Natural killer cell (primary cell): ENCODE measurements around the gene VSIG10L2. TPM values are rescaled to one million over a fixed set of nuclear protein-coding genes. Genes with fewer than 3 reads are reported as not detected.

Experiments
- ATAC-seq, 3 donors: fragments of 150-1000 bp in 2 of 3; fragments of 200-7000 bp in 1 of 3; cut with Tn5 transposase; 1 replicate in 1 of 3; 2 replicates in 2 of 3; pipeline ENCODE4 v1.10.0; 2021; ENCODE audit warnings: mild to moderate bottlenecking in 2 of 3, moderate library complexity in 2 of 3
- DNase-seq, 2 donors: peaks; one replicate each; pipeline versions ENCODE4 v3.0.0 to v3.0.0-alpha.2; 2013 to 2021; ENCODE audit warnings: mixed read lengths in 1 of 2
- H3K27ac ChIP-seq: one replicate; pipeline ENCODE4 v1.5.1; 2013; ENCODE audit warnings: mild to moderate bottlenecking, low read length
- H3K27me3 ChIP-seq: one replicate; pipeline ENCODE4 v1.6.1; 2013; ENCODE audit warnings: low read length; ENCODE audit not compliant: control insufficient read depth, insufficient read depth
- H3K36me3 ChIP-seq: one replicate; pipeline ENCODE4 v1.6.1; 2013; ENCODE audit warnings: low read length; ENCODE audit not compliant: control insufficient read depth, insufficient read depth
- H3K4me1 ChIP-seq: one replicate; pipeline ENCODE4 v1.6.1; 2013; ENCODE audit warnings: low read length; ENCODE audit not compliant: control insufficient read depth, insufficient read depth
- H3K4me3 ChIP-seq: one replicate; pipeline ENCODE4 v1.5.1; 2013; ENCODE audit warnings: low read length
- H3K9me3 ChIP-seq: one replicate; pipeline ENCODE4 v1.6.1; 2013; ENCODE audit warnings: low read length; ENCODE audit not compliant: control insufficient read depth, insufficient read depth
- H3K27ac Mint-ChIP-seq, 2 donors: one replicate each; pipeline ENCODE4 v1.8.0; 2022; ENCODE audit warnings: mild to moderate bottlenecking in 2 of 2, mixed read lengths in 2 of 2, moderate library complexity in 1 of 2
- H3K27me3 Mint-ChIP-seq, 2 donors: one replicate each; pipeline ENCODE4 v1.8.0; 2022; ENCODE audit warnings: low read depth in 2 of 2, mixed read lengths in 2 of 2
- H3K36me3 Mint-ChIP-seq: one replicate; pipeline ENCODE4 v1.8.0; 2022; ENCODE audit warnings: mixed read lengths
- H3K4me1 Mint-ChIP-seq, 2 donors: one replicate each; pipeline ENCODE4 v1.8.0; 2022; ENCODE audit warnings: mixed read lengths in 2 of 2
- H3K4me3 Mint-ChIP-seq: one replicate; pipeline ENCODE4 v1.8.0; 2022; ENCODE audit warnings: mild to moderate bottlenecking, moderate library complexity, mixed read lengths
- H3K9me3 Mint-ChIP-seq, 2 donors: one replicate each; pipeline ENCODE4 v1.8.0; 2022; ENCODE audit warnings: mixed read lengths in 2 of 2
- WGBS: methylation state at CpG from one replicate; pipeline ENCODE4 v1.1.7; 2013; ENCODE audit warnings: missing lambda C conversion rate; ENCODE audit not compliant: insufficient coverage; 5-methylcytosine and 5-hydroxymethylcytosine counted together
- intact Hi-C: fragments of 100-400 bp; cut with micrococcal nuclease; formaldehyde crosslinking; loops from one replicate; pipeline ENCODE4 v1.14.2; 2022
- total RNA-seq, 4 donors: library from RNA; stranded (reverse); fragments of 120-200 nt in 1 of 4; gene quantifications; one replicate each; pipeline versions ENCODE4 v1.2.3 to v1.2.4, GENCODE V29; 2013 to 2022
- TF ChIP-seq, protein P1 (sequence below): fragments of 200-600 bp; IDR thresholded peaks from one replicate; pipeline ENCODE4 v1.8.0; 2022; ENCODE audit warnings: antibody characterized with exemption

The VSIG10L2 gene
- total RNA-seq, 3 donors from 2014 or later (not counting 1 experiment from before 2014, with no cell fraction given): not detected

- Mint-ChIP-seq H3K4me1 (no peaks in the 10 kb centered on the region), H3K36me3 (no peaks in the 10 kb centered on the region), H3K27ac (no peak overlapping the region), H3K9me3 (no peaks in the 10 kb centered on the region), H3K27me3 (peaks cover 3 to 36% of the 10 kb centered on the region in 2 donors), H3K4me3 (no peak overlapping the region)
- Histone ChIP-seq H3K27ac (no peak overlapping the region), H3K36me3 (no peaks in the 10 kb centered on the region), H3K27me3 (no peaks in the 10 kb centered on the region), H3K9me3 (no peaks in the 10 kb centered on the region), H3K4me3 (no peak overlapping the region), H3K4me1 (no peaks in the 10 kb centered on the region)
- intact Hi-C loops: no loop called here
- ATAC-seq: no peak
- WGBS: 69% methylated on average over 4 of the region's 5 CpGs
- TF ChIP-seq, protein P1, sequence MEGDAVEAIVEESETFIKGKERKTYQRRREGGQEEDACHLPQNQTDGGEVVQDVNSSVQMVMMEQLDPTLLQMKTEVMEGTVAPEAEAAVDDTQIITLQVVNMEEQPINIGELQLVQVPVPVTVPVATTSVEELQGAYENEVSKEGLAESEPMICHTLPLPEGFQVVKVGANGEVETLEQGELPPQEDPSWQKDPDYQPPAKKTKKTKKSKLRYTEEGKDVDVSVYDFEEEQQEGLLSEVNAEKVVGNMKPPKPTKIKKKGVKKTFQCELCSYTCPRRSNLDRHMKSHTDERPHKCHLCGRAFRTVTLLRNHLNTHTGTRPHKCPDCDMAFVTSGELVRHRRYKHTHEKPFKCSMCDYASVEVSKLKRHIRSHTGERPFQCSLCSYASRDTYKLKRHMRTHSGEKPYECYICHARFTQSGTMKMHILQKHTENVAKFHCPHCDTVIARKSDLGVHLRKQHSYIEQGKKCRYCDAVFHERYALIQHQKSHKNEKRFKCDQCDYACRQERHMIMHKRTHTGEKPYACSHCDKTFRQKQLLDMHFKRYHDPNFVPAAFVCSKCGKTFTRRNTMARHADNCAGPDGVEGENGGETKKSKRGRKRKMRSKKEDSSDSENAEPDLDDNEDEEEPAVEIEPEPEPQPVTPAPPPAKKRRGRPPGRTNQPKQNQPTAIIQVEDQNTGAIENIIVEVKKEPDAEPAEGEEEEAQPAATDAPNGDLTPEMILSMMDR: no peak
- DNase-seq: no peak
Measured at GRCh38 chr11:125995313-125995712, 49.5 kb downstream of the VSIG10L2 start.

DNA sequence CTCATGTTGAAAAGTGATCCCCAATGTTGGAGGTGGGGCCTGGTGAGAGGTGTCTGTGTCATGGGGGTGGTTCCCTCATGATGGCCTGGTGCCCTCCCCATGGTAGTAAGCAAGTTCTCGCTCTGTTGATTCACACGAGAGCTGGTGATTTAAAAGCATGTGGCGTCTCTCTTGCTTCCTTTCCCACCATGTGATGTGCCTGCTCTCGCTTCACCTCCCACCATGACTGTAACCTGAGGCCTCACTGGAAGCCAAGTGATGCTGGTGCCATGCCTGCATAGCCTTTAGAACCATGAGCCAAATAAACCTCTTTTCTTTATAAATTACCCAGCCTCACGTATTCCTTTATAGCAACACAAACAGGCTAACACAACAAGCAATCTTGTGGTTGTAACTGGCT lies 52.4 kb downstream of the VSIG10L2 start:
- no peak for DNase-seq
- intact Hi-C loops: no loop called here
- H3K27me3 ChIP-seq: no peaks in the 10 kb centered on the region
- TF ChIP-seq, protein P1: no peak
- Mint-ChIP-seq H3K4me1 (no peaks in the 10 kb centered on the region), H3K4me3 (no peak overlapping the region), H3K27ac (no peak overlapping the region), H3K36me3 (no peaks in the 10 kb centered on the region), H3K9me3 (peaks cover 0 to 2% of the 10 kb centered on the region in 2 donors), H3K27me3 (peaks cover 14 to 31% of the 10 kb centered on the region in 2 donors)
- no peak for ATAC-seq
- no peaks in the 10 kb centered on the region for H3K36me3 ChIP-seq
- WGBS: 86% methylated on average over 5 of the region's 5 CpGs
- no peaks in the 10 kb centered on the region for H3K9me3 ChIP-seq
- no peak overlapping the region for H3K4me3 ChIP-seq
- no peaks in the 10 kb centered on the region for H3K4me1 ChIP-seq
- no peak overlapping the region for H3K27ac ChIP-seq

DNA sequence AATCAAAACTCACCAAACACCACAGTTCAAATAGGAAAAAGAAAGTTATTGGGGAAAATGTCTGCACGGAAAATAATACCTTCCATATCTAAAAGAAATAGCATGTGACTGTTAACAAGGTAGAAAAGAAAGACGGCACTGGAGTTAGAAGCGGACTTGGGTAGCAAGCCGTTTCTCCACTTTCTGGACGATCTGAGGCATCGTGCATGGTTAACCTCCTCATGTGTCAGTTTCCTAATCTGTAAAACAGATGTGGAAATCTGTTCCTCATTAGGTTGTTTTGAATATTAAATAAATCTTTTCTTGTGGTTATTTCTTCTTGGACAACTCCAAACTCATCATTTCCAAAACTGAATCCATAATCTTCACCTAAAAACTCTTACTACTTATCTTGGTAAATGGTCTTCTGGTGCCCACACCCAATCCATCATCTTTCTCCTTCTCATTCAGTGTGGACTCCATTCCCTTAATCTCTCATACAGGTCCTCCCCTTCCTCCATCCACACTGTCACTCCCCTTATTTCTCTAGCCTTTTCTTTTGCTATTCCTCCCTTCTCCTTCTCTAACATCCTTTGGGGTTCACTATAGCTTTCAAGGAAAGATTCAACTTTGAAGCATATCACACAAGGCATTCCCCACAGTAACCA lies 53.5 kb downstream of the VSIG10L2 start:
- H3K9me3 ChIP-seq: no peaks in the 10 kb centered on the region
- peaks cover 2% of the 10 kb centered on the region for H3K27me3 ChIP-seq
- peaks cover 11 to 23% of the 10 kb centered on the region in 2 donors for H3K27me3 Mint-ChIP-seq
- TF ChIP-seq, protein P1: no peak
- no peak overlapping the region for H3K4me3 ChIP-seq
- H3K4me1 Mint-ChIP-seq: no peaks in the 10 kb centered on the region
- no peak overlapping the region for H3K4me3 Mint-ChIP-seq
- H3K27ac ChIP-seq: no peak overlapping the region
- ATAC-seq: no peak
- no peak for DNase-seq
- no peaks in the 10 kb centered on the region for H3K36me3 Mint-ChIP-seq
- H3K9me3 Mint-ChIP-seq: peaks cover 0 to 2% of the 10 kb centered on the region in 2 donors
- intact Hi-C loops: no loop called here
- no peaks in the 10 kb centered on the region for H3K4me1 ChIP-seq
- no peak overlapping the region for H3K27ac Mint-ChIP-seq
- H3K36me3 ChIP-seq: no peaks in the 10 kb centered on the region
- WGBS: 98% methylated on average over 5 of the region's 6 CpGs

DNA sequence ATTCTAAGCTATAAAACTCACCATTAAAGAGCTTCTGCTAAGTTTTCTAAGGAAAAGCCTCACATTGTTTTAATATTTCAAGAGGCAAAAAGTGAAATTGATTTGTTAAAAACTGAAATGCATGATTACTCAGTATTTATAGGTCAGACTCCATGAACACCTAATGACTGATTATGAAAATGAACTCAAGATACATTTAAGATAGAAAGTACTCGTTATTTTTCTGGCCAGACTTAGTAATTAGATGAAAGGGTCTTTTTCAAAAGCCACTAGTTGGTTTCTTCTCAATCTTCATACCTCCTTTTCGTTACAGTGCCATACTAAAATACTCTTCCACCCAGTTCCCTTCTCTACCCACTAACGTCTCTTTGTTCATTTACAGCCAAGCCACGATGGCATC lies 56.3 kb downstream of the VSIG10L2 start:
- no peak overlapping the region for H3K27ac ChIP-seq
- H3K27me3 ChIP-seq: peaks cover 2% of the 10 kb centered on the region
- H3K4me3 Mint-ChIP-seq: no peak overlapping the region
- no peaks in the 10 kb centered on the region for H3K4me1 Mint-ChIP-seq
- H3K9me3 ChIP-seq: no peaks in the 10 kb centered on the region
- H3K4me1 ChIP-seq: no peaks in the 10 kb centered on the region
- 76% methylated on average over 3 of the region's 4 CpGs for WGBS
- no peak for DNase-seq
- H3K27me3 Mint-ChIP-seq: peaks cover 11 to 30% of the 10 kb centered on the region in 2 donors
- H3K36me3 ChIP-seq: no peaks in the 10 kb centered on the region
- H3K9me3 Mint-ChIP-seq: peaks cover 0 to 2% of the 10 kb centered on the region in 2 donors
- H3K4me3 ChIP-seq: no peak overlapping the region
- H3K27ac Mint-ChIP-seq: no peak overlapping the region
- ATAC-seq: no peak
- TF ChIP-seq, protein P1: no peak
- no peaks in the 10 kb centered on the region for H3K36me3 Mint-ChIP-seq
- intact Hi-C loops: no loop called here
